Activated CD4-positive, alpha-beta T cell treated with anti-CD3 and anti-CD28 coated beads for 48 hours (primary cell): ENCODE data around the gene ATP9B.

Experiments used
- DNase-seq: peaks from one replicate; pipeline ENCODE4 v3.0.0-alpha.2; 2020

Gene ATP9B

GRCh38 chr18:79336556-79337142 is 267.5 kb downstream of the ATP9B start:
- no peak for DNase-seq

- no peak for DNase-seq
Observed at GRCh38 chr18:79337184-79337583, 268.0 kb downstream of the ATP9B start.

GRCh38 chr18:79337620-79338019 is 268.4 kb downstream of the ATP9B start:
- no peak for DNase-seq

GRCh38 chr18:79339094-79339908 is 270.1 kb downstream of the ATP9B start:
- DNase-seq: no peak

- no peak for DNase-seq
Observed at GRCh38 chr18:79343567-79344207, 274.5 kb downstream of the ATP9B start.

GRCh38 chr18:79344208-79344581 is 275.0 kb downstream of the ATP9B start:
- no peak for DNase-seq

- no peak for DNase-seq
Observed at GRCh38 chr18:79345366-79345765, 276.2 kb downstream of the ATP9B start.

GRCh38 chr18:79345981-79346380 is 276.8 kb downstream of the ATP9B start:
- no peak for DNase-seq

GRCh38 chr18:79348066-79348465 is 278.9 kb downstream of the ATP9B start:
- DNase-seq: no peak

GRCh38 chr18:79352432-79352831 is 283.2 kb downstream of the ATP9B start:
- no peak for DNase-seq

- DNase-seq: no peak
Observed at GRCh38 chr18:79353267-79353666, 284.1 kb downstream of the ATP9B start.

- DNase-seq: no peak
Observed at GRCh38 chr18:79354350-79354749, 285.2 kb downstream of the ATP9B start.

GRCh38 chr18:79355433-79356335 is 286.5 kb downstream of the ATP9B start:
- DNase-seq: no peak

GRCh38 chr18:79356435-79356834 is 287.2 kb downstream of the ATP9B start:
- DNase-seq: no peak

GRCh38 chr18:79360933-79361332 is 291.7 kb downstream of the ATP9B start:
- no peak for DNase-seq

GRCh38 chr18:79361766-79362522 is 292.8 kb downstream of the ATP9B start:
- DNase-seq: no peak

- DNase-seq: no peak
Observed at GRCh38 chr18:79365701-79366100, 296.5 kb downstream of the ATP9B start.

- DNase-seq: no peak
Observed at GRCh38 chr18:79366177-79367094, 297.2 kb downstream of the ATP9B start.

- no peak for DNase-seq
Observed at GRCh38 chr18:79367480-79367879, 298.3 kb downstream of the ATP9B start.

GRCh38 chr18:79367989-79368388 is 298.8 kb downstream of the ATP9B start:
- DNase-seq: no peak

GRCh38 chr18:79368681-79369080 is 299.5 kb downstream of the ATP9B start:
- DNase-seq: no peak
